ENCODE measurements around the gene MATCAP1. TPM values are rescaled to one million over a fixed set of nuclear protein-coding genes. Genes with fewer than 3 reads are reported as not detected.
A peak's percentile ranks its signal among the peaks of the same experiment; 100 is the strongest.

Gene MATCAP1
- total and polyA plus RNA-seq, 2 of the 4 experiments (the other 2 are of a cell fraction): 8.2 to 43.9 TPM

DNA sequence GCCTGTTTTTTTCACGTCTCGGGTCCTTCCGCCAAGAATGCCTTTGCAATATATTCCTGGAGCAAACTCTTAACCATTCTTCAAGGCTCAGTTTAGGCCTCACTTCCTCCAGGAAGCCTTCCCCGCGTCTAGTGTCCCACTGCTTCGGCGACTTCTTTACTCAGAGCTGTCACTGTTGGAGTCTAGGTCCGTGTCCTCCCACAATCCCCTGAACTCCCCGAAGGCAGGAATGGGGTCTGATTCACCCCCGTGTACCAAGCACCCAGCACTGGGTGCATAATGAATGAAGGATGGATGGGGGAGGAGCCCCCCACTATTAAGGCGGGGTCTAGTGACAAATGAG, 508 bp downstream of the MATCAP1 start:
- no peaks in the 10 kb centered on the region for H3K9me3 ChIP-seq (ENCODE audit: control insufficient read depth, insufficient read depth, low read length)
- no peak for TF ChIP-seq CEBPB (IDR thresholded peaks at IDR 0.05; ENCODE audit: low read depth, low read length)
- TF ChIP-seq RCOR1 (IDR thresholded peaks at IDR 0.05; ENCODE audit: insufficient replicate concordance, low read length): no peak
- no peak for TF ChIP-seq MAZ (IDR thresholded peaks at IDR 0.05; ENCODE audit: borderline replicate concordance, low read depth, low read length)
- TF ChIP-seq, protein P1, sequence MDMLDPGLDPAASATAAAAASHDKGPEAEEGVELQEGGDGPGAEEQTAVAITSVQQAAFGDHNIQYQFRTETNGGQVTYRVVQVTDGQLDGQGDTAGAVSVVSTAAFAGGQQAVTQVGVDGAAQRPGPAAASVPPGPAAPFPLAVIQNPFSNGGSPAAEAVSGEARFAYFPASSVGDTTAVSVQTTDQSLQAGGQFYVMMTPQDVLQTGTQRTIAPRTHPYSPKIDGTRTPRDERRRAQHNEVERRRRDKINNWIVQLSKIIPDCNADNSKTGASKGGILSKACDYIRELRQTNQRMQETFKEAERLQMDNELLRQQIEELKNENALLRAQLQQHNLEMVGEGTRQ (IDR thresholded peaks at IDR 0.05; ENCODE audit: low read depth, low read length): no peak
- no peak for TF ChIP-seq SMC3 (IDR thresholded peaks at IDR 0.05; ENCODE audit: low read depth, low read length)
- POLR2A ChIA-PET (ENCODE audit: unreplicated experiment): no interaction called here
- peak overlapping the region; percentile 5; the same call in 1 of the 2 replicates for H3K56ac ChIP-seq (ENCODE audit: extremely low read depth, insufficient read depth, low read length)
- intact Hi-C loops (cut with micrococcal nuclease) (loop anchor here (10.0 kb wide), 1 partner anchor 168 kb away; no protein-coding TSS in a partner anchor), in situ Hi-C loops (cut with MboI; ENCODE audit: low sequenced_read_pairs) (no loop called here), dilution Hi-C loops (cut with HindIII; ENCODE audit: low sequenced_read_pairs, unreplicated experiment) (no loop called here)
- no peak overlapping the region for H2BK20ac ChIP-seq (ENCODE audit: low read depth, low read length)
- H4K5ac ChIP-seq (ENCODE audit: low read depth, low read length): no peak overlapping the region
- H3K18ac ChIP-seq (ENCODE audit: low read depth, low read length): no peak overlapping the region
- BruUV-seq (replicated peaks): no TSS peak
- peaks cover 19 to 35% of the 10 kb centered on the region in 2 experiments for H3K79me1 ChIP-seq (ENCODE audit: low read depth in 1 of 2, low read length in 2 of 2)
- H4K91ac ChIP-seq (ENCODE audit: insufficient read depth, low read depth, low read length): peak overlapping the region; percentile 46; the same call in 1 of the 2 replicates
- peak overlapping the region; percentile 68 for H2AK9ac ChIP-seq (replicated peaks; ENCODE audit: low read depth, low read length, poor library complexity)
- peak overlapping the region; percentile 7; the same call in 1 of the 2 replicates for H3K27ac ChIP-seq (ENCODE audit: insufficient read depth, low read length)
- H2AFZ ChIP-seq (replicated peaks; ENCODE audit: low read length, poor library complexity): peak overlapping the region; percentile 97
- H4K8ac ChIP-seq (ENCODE audit: low read depth in 2 of 2, low read length in 2 of 2): peak overlapping the region; percentile 36 to 78
- H2AK5ac ChIP-seq (ENCODE audit: low read depth, low read length): peak overlapping the region; percentile 11; the same call in 1 of the 2 replicates
- H3K23ac ChIP-seq (ENCODE audit: low read depth, low read length): peak overlapping the region; percentile 66; the same call in 1 of the 2 replicates
- H3K14ac ChIP-seq (replicated peaks; ENCODE audit: low read depth, low read length): peak overlapping the region; percentile 88
- no peaks in the 10 kb centered on the region for H3K27me3 ChIP-seq (ENCODE audit: control insufficient read depth, insufficient read depth, low read length)
- peaks cover 13% of the 10 kb centered on the region for H3K4me1 ChIP-seq (ENCODE audit: control insufficient read depth, insufficient read depth, low read length)
- CTCF ChIA-PET: no interaction called here
- peak overlapping the region; percentile 63 for H3K4me2 ChIP-seq (ENCODE audit: low read depth, low read length)
- 0% methylated on average over 2 of the region's 11 CpGs; no CpG with 5 or more reads in 1 of the 2 experiments for WGBS, 2 experiments (ENCODE audit: extremely low coverage in 2 of 2, insufficient read length in 1 of 2)
- no peak for ATAC-seq (ENCODE audit: low read depth)
- H3K9me1 ChIP-seq (ENCODE audit: insufficient read depth, low read length): peaks cover 13% of the 10 kb centered on the region
- H2BK5ac ChIP-seq (ENCODE audit: low read depth, low read length, poor library complexity, severe bottlenecking): peak overlapping the region; percentile 2
- H3K9ac ChIP-seq (ENCODE audit: low read depth, low read length): peak overlapping the region; percentile 11; the same call in 1 of the 2 replicates
- no peaks in the 10 kb centered on the region; the same call in 1 of the 2 replicates for H3K36me3 ChIP-seq (ENCODE audit: control insufficient read depth, insufficient read depth, low read length)
- H2BK120ac ChIP-seq (ENCODE audit: low read depth, low read length): peak overlapping the region; percentile 28
- no peak for DNase-seq
- H3K4ac ChIP-seq (ENCODE audit: low read depth, low read length): peak overlapping the region; percentile 72
- peaks cover 24% of the 10 kb centered on the region for H4K20me1 ChIP-seq (ENCODE audit: insufficient read depth, low read length)
- H3K4me3 ChIP-seq (ENCODE audit: insufficient read depth, low read depth, low read length): peak overlapping the region; percentile 62
- peak overlapping the region; percentile 3; the same call in 1 of the 3 replicates for H2BK15ac ChIP-seq (ENCODE audit: low read depth, low read length)

Data from IMR-90 (cell line).